ENCODE data around the gene SPDEF.

SPDEF gene

GRCh38 chr6:34543421-34543820 is 12.7 kb downstream of the SPDEF start:
- DNase-seq = no peak

- no peak for DNase-seq
Measured at GRCh38 chr6:34540841-34541240, 15.3 kb downstream of the SPDEF start.

GRCh38 chr6:34540222-34540621 is 15.9 kb downstream of the SPDEF start:
- DNase-seq = no peak

GRCh38 chr6:34539181-34539580 is 16.9 kb downstream of the SPDEF start:
- DNase-seq = no peak

- DNase-seq = no peak
Measured at GRCh38 chr6:34538581-34538980, 17.5 kb downstream of the SPDEF start.

- DNase-seq = no peak
Measured at GRCh38 chr6:34537922-34538550, 18.1 kb downstream of the SPDEF start.

- DNase-seq = no peak
Measured at GRCh38 chr6:34536959-34537848, 18.9 kb downstream of the SPDEF start.

GRCh38 chr6:34536251-34536958 is 19.7 kb downstream of the SPDEF start:
- DNase-seq = no peak

- no peak for DNase-seq
Measured at GRCh38 chr6:34535646-34536045, 20.5 kb downstream of the SPDEF start.

- no peak for DNase-seq
Measured at GRCh38 chr6:34535199-34535598, 20.9 kb downstream of the SPDEF start.

GRCh38 chr6:34534656-34535055 is 21.5 kb downstream of the SPDEF start:
- no peak for DNase-seq

- DNase-seq = no peak
Measured at GRCh38 chr6:34534146-34534545, 22.0 kb downstream of the SPDEF start.

- no peak for DNase-seq
Measured at GRCh38 chr6:34532230-34532629, 23.9 kb downstream of the SPDEF start.

GRCh38 chr6:34531580-34532201 is 24.4 kb downstream of the SPDEF start:
- peak; percentile 46 for DNase-seq

GRCh38 chr6:34530753-34531365 is 25.3 kb downstream of the SPDEF start:
- DNase-seq = no peak

GRCh38 chr6:34529665-34530327 is 26.3 kb downstream of the SPDEF start:
- DNase-seq = no peak

GRCh38 chr6:34528996-34529664 is 27.0 kb downstream of the SPDEF start:
- DNase-seq = no peak

GRCh38 chr6:34527751-34528670 is 28.1 kb downstream of the SPDEF start:
- no peak for DNase-seq

GRCh38 chr6:34526992-34527728 is 29.0 kb downstream of the SPDEF start:
- DNase-seq = peak; percentile 91

All from central memory CD4-positive, alpha-beta T cell (primary cell).